Measurements from ENCODE around the gene CLPX.
A peak's percentile ranks its signal among the peaks of the same experiment; 100 is the strongest.
"Not testable (repeated sequence)": the region's sequence is repeated elsewhere in the genome, so short reads cannot be mapped to it uniquely, and the experiment has no call there.

Gene CLPX

GRCh38 chr15:65165875-65166274 lies 19.3 kb downstream of the CLPX start:
- DNase-seq = no peak
- Mint-ChIP-seq H3K4me3 (no peak overlapping the region), H3K36me3 (ENCODE audit: low read depth) (peaks cover 64% of the 10 kb centered on the region), H3K4me1 (ENCODE audit: low read depth) (peaks cover 8% of the 10 kb centered on the region), H3K27me3 (no peaks in the 10 kb centered on the region), H3K9me3 (no peaks in the 10 kb centered on the region), H3K27ac (no peak overlapping the region)

- Mint-ChIP-seq H3K9me3 (no peaks in the 10 kb centered on the region), H3K36me3 (ENCODE audit: low read depth) (peaks cover 60% of the 10 kb centered on the region), H3K4me1 (ENCODE audit: low read depth) (peaks cover 8% of the 10 kb centered on the region), H3K27ac (no peak overlapping the region), H3K27me3 (no peaks in the 10 kb centered on the region), H3K4me3 (no peak overlapping the region)
- no peak for DNase-seq
Observed at GRCh38 chr15:65164139-65164538, 21.0 kb downstream of the CLPX start.

GRCh38 chr15:65163041-65163440 lies 22.1 kb downstream of the CLPX start:
- Mint-ChIP-seq H3K9me3 (no peaks in the 10 kb centered on the region), H3K27me3 (no peaks in the 10 kb centered on the region), H3K36me3 (ENCODE audit: low read depth) (peaks cover 69% of the 10 kb centered on the region), H3K4me3 (no peak overlapping the region), H3K4me1 (ENCODE audit: low read depth) (peaks cover 8% of the 10 kb centered on the region), H3K27ac (no peak overlapping the region)
- DNase-seq = no peak

GRCh38 chr15:65156692-65157091 lies 28.4 kb downstream of the CLPX start:
- Mint-ChIP-seq H3K4me3 (no peak overlapping the region), H3K4me1 (ENCODE audit: low read depth) (no peaks in the 10 kb centered on the region), H3K27me3 (no peaks in the 10 kb centered on the region), H3K27ac (no peak overlapping the region), H3K9me3 (no peaks in the 10 kb centered on the region), H3K36me3 (ENCODE audit: low read depth) (peaks cover 80% of the 10 kb centered on the region)
- no peak for DNase-seq

- Mint-ChIP-seq H3K9me3 (no peaks in the 10 kb centered on the region), H3K4me3 (no peak overlapping the region), H3K27me3 (no peaks in the 10 kb centered on the region), H3K27ac (no peak overlapping the region), H3K36me3 (ENCODE audit: low read depth) (peaks cover 87% of the 10 kb centered on the region), H3K4me1 (ENCODE audit: low read depth) (no peaks in the 10 kb centered on the region)
- DNase-seq = no peak
Observed at GRCh38 chr15:65154720-65155119, 30.4 kb downstream of the CLPX start.

GRCh38 chr15:65147902-65148301 lies 37.2 kb downstream of the CLPX start:
- peak overlapping the region; percentile 5 for H3K27ac Mint-ChIP-seq
- no peaks in the 10 kb centered on the region for H3K9me3 Mint-ChIP-seq
- H3K27me3 Mint-ChIP-seq = no peaks in the 10 kb centered on the region
- H3K4me3 Mint-ChIP-seq = no peak overlapping the region
- DNase-seq = no peak
- H3K36me3 Mint-ChIP-seq (ENCODE audit: low read depth) = peaks cover 62% of the 10 kb centered on the region
- H3K4me1 Mint-ChIP-seq (ENCODE audit: low read depth) = no peaks in the 10 kb centered on the region

- Mint-ChIP-seq H3K36me3 (ENCODE audit: low read depth) (peaks cover 50% of the 10 kb centered on the region), H3K9me3 (no peaks in the 10 kb centered on the region), H3K27me3 (no peaks in the 10 kb centered on the region), H3K4me3 (no peak overlapping the region), H3K27ac (peak overlapping the region; percentile 27), H3K4me1 (ENCODE audit: low read depth) (no peaks in the 10 kb centered on the region)
- DNase-seq = no peak
Observed at GRCh38 chr15:65146438-65146837, 38.7 kb downstream of the CLPX start.

- not testable (repeated sequence) for H3K36me3 Mint-ChIP-seq (ENCODE audit: low read depth); H3K27ac Mint-ChIP-seq; H3K4me3 Mint-ChIP-seq; H3K9me3 Mint-ChIP-seq; H3K27me3 Mint-ChIP-seq; DNase-seq; H3K4me1 Mint-ChIP-seq (ENCODE audit: low read depth)
Observed at GRCh38 chr15:65138631-65139030, 46.5 kb downstream of the CLPX start.

GRCh38 chr15:65137893-65138292 lies 47.2 kb downstream of the CLPX start:
- not testable (repeated sequence) for H3K27me3 Mint-ChIP-seq; H3K9me3 Mint-ChIP-seq; H3K27ac Mint-ChIP-seq; DNase-seq; H3K4me3 Mint-ChIP-seq; H3K36me3 Mint-ChIP-seq (ENCODE audit: low read depth); H3K4me1 Mint-ChIP-seq (ENCODE audit: low read depth)

- not testable (repeated sequence) for H3K27me3 Mint-ChIP-seq
Observed at GRCh38 chr15:65137089-65137488, 48.1 kb downstream of the CLPX start.

GRCh38 chr15:65134538-65134937 lies 50.6 kb downstream of the CLPX start:
- peaks cover 7% of the 10 kb centered on the region for H3K9me3 Mint-ChIP-seq
- no peak for DNase-seq
- peaks cover 21% of the 10 kb centered on the region for H3K4me1 Mint-ChIP-seq (ENCODE audit: low read depth)
- H3K36me3 Mint-ChIP-seq (ENCODE audit: low read depth) = peaks cover 24% of the 10 kb centered on the region
- no peak overlapping the region for H3K27ac Mint-ChIP-seq
- H3K4me3 Mint-ChIP-seq = peak overlapping the region; percentile 93
- H3K27me3 Mint-ChIP-seq = no peaks in the 10 kb centered on the region

More at GRCh38 chr15:65137089-65137488, 48.1 kb downstream of the CLPX start:
- not testable (repeated sequence) for DNase-seq; H3K4me3 Mint-ChIP-seq; H3K9me3 Mint-ChIP-seq; H3K27ac Mint-ChIP-seq; H3K4me1 Mint-ChIP-seq (ENCODE audit: low read depth)
- peaks cover 11% of the 10 kb centered on the region for H3K36me3 Mint-ChIP-seq (ENCODE audit: low read depth)

GRCh38 chr15:65133548-65134200 lies 51.5 kb downstream of the CLPX start, which contains the start of gene PDCD7:
Gene PDCD7 (minus strand): TSS chr15:65133808. CDS start chr15:65133781, 27 bp downstream.
- Mint-ChIP-seq H3K4me3 (peak within 1 kb of the TSS; percentile 93), H3K27ac (peak within 1 kb of the TSS; percentile 98)

GRCh38 chr15:65132878-65133547 lies 52.1 kb downstream of the CLPX start:
- Mint-ChIP-seq H3K9me3 (peaks cover 7% of the 10 kb centered on the region), H3K36me3 (ENCODE audit: low read depth) (peaks cover 39% of the 10 kb centered on the region), H3K4me1 (ENCODE audit: low read depth) (peaks cover 28% of the 10 kb centered on the region), H3K4me3 (peak overlapping the region; percentile 93), H3K27ac (peak overlapping the region; percentile 88), H3K27me3 (no peaks in the 10 kb centered on the region)
- peak; percentile 59 for DNase-seq

More at GRCh38 chr15:65133548-65134200, 51.5 kb downstream of the CLPX start, which contains the start of gene PDCD7:
- H3K9me3 Mint-ChIP-seq = peaks cover 7% of the 10 kb centered on the region
- peaks cover 32% of the 10 kb centered on the region for H3K36me3 Mint-ChIP-seq (ENCODE audit: low read depth)
- H3K4me1 Mint-ChIP-seq (ENCODE audit: low read depth) = peaks cover 26% of the 10 kb centered on the region
- no peaks in the 10 kb centered on the region for H3K27me3 Mint-ChIP-seq
- DNase-seq = peak; percentile 86

GRCh38 chr15:65130941-65131340 lies 54.2 kb downstream of the CLPX start:
- DNase-seq = no peak
- H3K4me1 Mint-ChIP-seq (ENCODE audit: low read depth) = peaks cover 33% of the 10 kb centered on the region

GRCh38 chr15:65115542-65115941 lies 69.6 kb downstream of the CLPX start:
- Mint-ChIP-seq H3K9me3 (no peaks in the 10 kb centered on the region), H3K27ac (no peak overlapping the region), H3K4me3 (no peak overlapping the region), H3K4me1 (ENCODE audit: low read depth) (no peaks in the 10 kb centered on the region), H3K36me3 (ENCODE audit: low read depth) (peaks cover 88% of the 10 kb centered on the region), H3K27me3 (no peaks in the 10 kb centered on the region)
- no peak for DNase-seq

More at GRCh38 chr15:65130941-65131340, 54.2 kb downstream of the CLPX start:
- Mint-ChIP-seq H3K36me3 (ENCODE audit: low read depth) (peaks cover 58% of the 10 kb centered on the region), H3K9me3 (no peaks in the 10 kb centered on the region), H3K4me3 (no peak overlapping the region), H3K27me3 (no peaks in the 10 kb centered on the region), H3K27ac (peak overlapping the region; percentile 20)
